ENCODE results near the gene COQ8A.
"Not testable (repeated sequence)": the region's sequence is repeated elsewhere in the genome, so short reads cannot be mapped to it uniquely, and the experiment has no call there.

Gene COQ8A

GRCh38 chr1:226954337-226954736 lies 14.2 kb downstream of the COQ8A start:
- no peaks in the 10 kb centered on the region for H3K9me3 ChIP-seq
- H3K4me1 ChIP-seq (ENCODE audit: control insufficient read depth in 1 of 2, insufficient read depth in 1 of 2, low read depth in 1 of 2, low read length in 1 of 2), result peaks cover 13 to 14% of the 10 kb centered on the region in 2 experiments
- no peak overlapping the region for H3K4me3 ChIP-seq (ENCODE audit: low read depth in 1 of 2, low read length in 1 of 2)
- H3K27me3 ChIP-seq, result no peaks in the 10 kb centered on the region
- H3K27ac ChIP-seq, result no peak overlapping the region
- no peaks in the 10 kb centered on the region for H3K36me3 ChIP-seq
- no peak for TF ChIP-seq CTCF (IDR thresholded peaks at IDR 0.05)

GRCh38 chr1:226954777-226955176 lies 14.7 kb downstream of the COQ8A start:
- no peaks in the 10 kb centered on the region for H3K36me3 ChIP-seq
- H3K4me1 ChIP-seq (ENCODE audit: control insufficient read depth in 1 of 2, insufficient read depth in 1 of 2, low read depth in 1 of 2, low read length in 1 of 2), result peaks cover 13 to 14% of the 10 kb centered on the region in 2 experiments
- no peak overlapping the region for H3K27ac ChIP-seq
- no peaks in the 10 kb centered on the region for H3K27me3 ChIP-seq
- no peaks in the 10 kb centered on the region for H3K9me3 ChIP-seq
- H3K4me3 ChIP-seq (ENCODE audit: low read depth in 1 of 2, low read length in 1 of 2), result no peak overlapping the region
- TF ChIP-seq CTCF (IDR thresholded peaks at IDR 0.05), result no peak

GRCh38 chr1:226955857-226956256 lies 15.8 kb downstream of the COQ8A start:
- not testable (repeated sequence) for H3K27ac ChIP-seq; H3K9me3 ChIP-seq; H3K4me3 ChIP-seq (ENCODE audit: low read depth in 1 of 2, low read length in 1 of 2); H3K27me3 ChIP-seq; H3K36me3 ChIP-seq
- peaks cover 13% of the 10 kb centered on the region in 2 experiments for H3K4me1 ChIP-seq (ENCODE audit: control insufficient read depth in 1 of 2, insufficient read depth in 1 of 2, low read depth in 1 of 2, low read length in 1 of 2)

GRCh38 chr1:226956942-226957713 lies 17.0 kb downstream of the COQ8A start:
- peaks cover under 1% of the 10 kb centered on the region in 2 experiments for H3K4me1 ChIP-seq (ENCODE audit: control insufficient read depth in 1 of 2, insufficient read depth in 1 of 2, low read depth in 1 of 2, low read length in 1 of 2)
- no peaks in the 10 kb centered on the region for H3K9me3 ChIP-seq
- no peak for TF ChIP-seq CTCF (IDR thresholded peaks at IDR 0.05)
- no peak overlapping the region for H3K4me3 ChIP-seq (ENCODE audit: low read depth in 1 of 2, low read length in 1 of 2)
- no peaks in the 10 kb centered on the region for H3K27me3 ChIP-seq
- H3K27ac ChIP-seq, result no peak overlapping the region
- H3K36me3 ChIP-seq, result no peaks in the 10 kb centered on the region

- H3K36me3 ChIP-seq, result no peaks in the 10 kb centered on the region
- no peak overlapping the region for H3K4me3 ChIP-seq (ENCODE audit: low read depth in 1 of 2, low read length in 1 of 2)
- H3K4me1 ChIP-seq (ENCODE audit: control insufficient read depth in 1 of 2, insufficient read depth in 1 of 2, low read depth in 1 of 2, low read length in 1 of 2), result no peaks in the 10 kb centered on the region
- H3K9me3 ChIP-seq, result no peaks in the 10 kb centered on the region
- no peak for TF ChIP-seq CTCF (IDR thresholded peaks at IDR 0.05)
- no peaks in the 10 kb centered on the region for H3K27me3 ChIP-seq
- H3K27ac ChIP-seq, result no peak overlapping the region
Measured at GRCh38 chr1:226957714-226958113, 17.6 kb downstream of the COQ8A start.

GRCh38 chr1:226958300-226958699 lies 18.2 kb downstream of the COQ8A start:
- H3K36me3 ChIP-seq, result no peaks in the 10 kb centered on the region
- H3K4me1 ChIP-seq (ENCODE audit: control insufficient read depth in 1 of 2, insufficient read depth in 1 of 2, low read depth in 1 of 2, low read length in 1 of 2), result no peaks in the 10 kb centered on the region
- no peak for TF ChIP-seq CTCF (IDR thresholded peaks at IDR 0.05)
- no peak overlapping the region for H3K4me3 ChIP-seq (ENCODE audit: low read depth in 1 of 2, low read length in 1 of 2)
- no peak overlapping the region for H3K27ac ChIP-seq
- no peaks in the 10 kb centered on the region for H3K27me3 ChIP-seq
- H3K9me3 ChIP-seq, result no peaks in the 10 kb centered on the region
